Neutrophil (primary cell): Measurements from ENCODE around the gene ARHGAP9.

ENCODE experiments used
- H3K27ac ChIP-seq: fragments of 200-600 bp; sonication (generic); 2 replicates; pipeline ENCODE4 v1.5.1; 2016; ENCODE audit warnings: mild to moderate bottlenecking, moderate library complexity
- H3K27me3 ChIP-seq: fragments of 200-600 bp; sonication (generic); 2 replicates; pipeline ENCODE4 v1.6.0; 2016; ENCODE audit warnings: mild to moderate bottlenecking
- H3K36me3 ChIP-seq: fragments of 200-600 bp; sonication (generic); 2 replicates; pipeline ENCODE4 v1.5.1; 2017
- H3K4me1 ChIP-seq, 2 experiments: fragments of 200-600 bp in 1 of 2; sonication (generic) in 1 of 2; 1 replicate in 1 of 2; 2 replicates in 1 of 2; pipeline versions ENCODE4 v1.5.1 to v1.6.1; 2013 to 2016; ENCODE audit warnings: low read depth in 1 of 2, low read length in 1 of 2, mild to moderate bottlenecking in 1 of 2, moderate library complexity in 1 of 2; ENCODE audit not compliant: control insufficient read depth in 1 of 2, insufficient read depth in 1 of 2
- H3K4me3 ChIP-seq, 2 experiments: fragments of 200-600 bp in 1 of 2; sonication (generic) in 1 of 2; 1 replicate in 1 of 2; 2 replicates in 1 of 2; pipeline ENCODE4 v1.5.1; 2013 to 2016; ENCODE audit warnings: low read depth in 1 of 2, low read length in 1 of 2, mild to moderate bottlenecking in 1 of 2, moderate library complexity in 1 of 2
- H3K9me3 ChIP-seq: fragments of 200-600 bp; sonication (generic); 2 replicates; pipeline ENCODE4 v1.5.1; 2016
- TF ChIP-seq, protein P1 (sequence below): fragments of 200-600 bp; sonication (generic); IDR thresholded peaks from 2 replicates; pipeline ENCODE4 v1.5.1; 2016; ENCODE audit warnings: antibody characterized with exemption

The ARHGAP9 gene

DNA sequence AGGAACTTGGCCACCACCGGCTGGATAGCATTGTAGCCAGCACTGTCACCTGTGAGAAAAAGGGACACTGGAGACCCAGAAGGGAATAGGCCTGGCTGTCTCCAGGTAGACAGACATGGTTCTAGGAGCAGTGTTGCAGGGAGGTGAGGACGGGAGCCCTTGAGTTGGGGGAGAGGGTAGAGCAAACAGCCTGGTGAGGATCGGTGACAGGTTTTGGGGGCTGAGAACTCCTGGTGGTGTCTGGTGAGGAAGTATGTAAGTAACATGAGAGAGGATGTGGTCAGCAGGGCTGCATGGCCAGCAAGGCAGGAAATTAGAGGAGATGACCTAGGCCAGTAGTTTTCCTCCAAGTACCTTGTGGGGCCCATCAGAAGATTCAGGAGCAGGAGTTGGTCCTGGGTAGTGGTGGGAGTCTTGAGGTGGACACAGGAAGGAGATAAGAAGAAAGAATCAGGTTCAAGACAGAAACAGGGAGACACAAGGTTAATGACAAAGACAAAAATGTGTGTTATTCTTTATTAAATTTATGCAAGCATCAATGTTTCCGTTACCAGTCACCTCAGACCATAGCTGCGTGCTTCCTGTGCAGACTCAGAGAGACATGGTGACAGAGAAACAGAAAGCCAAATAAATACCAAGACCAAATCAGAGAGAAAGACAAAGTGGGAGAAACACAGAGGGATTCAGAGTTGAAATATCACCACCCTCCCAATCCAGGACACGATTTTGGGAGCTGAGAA is at the start of gene ARHGAP9:
ARHGAP9 (minus strand) TSS at position 491 of the 740 bp plus-strand sequence; CDS start at position 31, 460 bp downstream.
- peaks cover 54 to 65% of the 10 kb centered on the region in 2 experiments for H3K4me1 ChIP-seq
- peak within 1 kb of the TSS; percentile 99 for H3K27ac ChIP-seq
- no peaks in the 10 kb centered on the region for H3K9me3 ChIP-seq
- no peaks in the 10 kb centered on the region for H3K27me3 ChIP-seq
- TF ChIP-seq, protein P1, sequence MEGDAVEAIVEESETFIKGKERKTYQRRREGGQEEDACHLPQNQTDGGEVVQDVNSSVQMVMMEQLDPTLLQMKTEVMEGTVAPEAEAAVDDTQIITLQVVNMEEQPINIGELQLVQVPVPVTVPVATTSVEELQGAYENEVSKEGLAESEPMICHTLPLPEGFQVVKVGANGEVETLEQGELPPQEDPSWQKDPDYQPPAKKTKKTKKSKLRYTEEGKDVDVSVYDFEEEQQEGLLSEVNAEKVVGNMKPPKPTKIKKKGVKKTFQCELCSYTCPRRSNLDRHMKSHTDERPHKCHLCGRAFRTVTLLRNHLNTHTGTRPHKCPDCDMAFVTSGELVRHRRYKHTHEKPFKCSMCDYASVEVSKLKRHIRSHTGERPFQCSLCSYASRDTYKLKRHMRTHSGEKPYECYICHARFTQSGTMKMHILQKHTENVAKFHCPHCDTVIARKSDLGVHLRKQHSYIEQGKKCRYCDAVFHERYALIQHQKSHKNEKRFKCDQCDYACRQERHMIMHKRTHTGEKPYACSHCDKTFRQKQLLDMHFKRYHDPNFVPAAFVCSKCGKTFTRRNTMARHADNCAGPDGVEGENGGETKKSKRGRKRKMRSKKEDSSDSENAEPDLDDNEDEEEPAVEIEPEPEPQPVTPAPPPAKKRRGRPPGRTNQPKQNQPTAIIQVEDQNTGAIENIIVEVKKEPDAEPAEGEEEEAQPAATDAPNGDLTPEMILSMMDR = no peak
- H3K4me3 ChIP-seq = peak within 1 kb of the TSS; percentile 97 to 100
- peaks cover 22% of the 10 kb centered on the region for H3K36me3 ChIP-seq

- no peaks in the 10 kb centered on the region for H3K27me3 ChIP-seq
- H3K9me3 ChIP-seq = no peaks in the 10 kb centered on the region
- H3K36me3 ChIP-seq = peaks cover 100% of the 10 kb centered on the region
- TF ChIP-seq, protein P1 = no peak
- H3K4me3 ChIP-seq = no peak overlapping the region
- H3K4me1 ChIP-seq = peaks cover 12 to 18% of the 10 kb centered on the region in 2 experiments
- peak overlapping the region; percentile 100 for H3K27ac ChIP-seq
Observed at GRCh38 chr12:57528831-57529555, 49.3 kb upstream of the ARHGAP9 start.

DNA sequence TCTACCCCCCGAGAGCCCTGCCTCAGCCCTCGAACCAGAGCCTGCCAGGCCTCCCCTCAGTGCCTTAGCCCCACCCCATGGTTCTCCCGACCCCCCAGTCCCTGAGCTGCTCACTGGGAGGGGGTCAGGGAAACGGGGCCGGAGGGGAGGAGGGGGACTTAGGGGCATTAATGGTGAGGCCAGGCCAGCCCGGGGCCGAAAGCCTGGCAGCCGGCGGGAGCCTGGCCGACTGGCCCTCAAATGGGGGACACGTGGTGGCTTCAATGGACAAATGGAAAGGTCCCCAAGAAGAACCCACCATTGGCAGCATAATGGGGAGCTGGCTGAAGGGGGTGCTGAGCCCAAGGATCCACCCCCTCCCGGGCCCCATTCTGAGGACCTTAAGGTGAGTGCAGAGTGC is 48.5 kb upstream of the ARHGAP9 start:
- no peaks in the 10 kb centered on the region for H3K27me3 ChIP-seq
- no peaks in the 10 kb centered on the region for H3K9me3 ChIP-seq
- TF ChIP-seq, protein P1 = no peak
- H3K36me3 ChIP-seq = peaks cover 92% of the 10 kb centered on the region
- peaks cover 20 to 26% of the 10 kb centered on the region in 2 experiments for H3K4me1 ChIP-seq
- no peak overlapping the region for H3K4me3 ChIP-seq
- H3K27ac ChIP-seq = peak overlapping the region; percentile 100

DNA sequence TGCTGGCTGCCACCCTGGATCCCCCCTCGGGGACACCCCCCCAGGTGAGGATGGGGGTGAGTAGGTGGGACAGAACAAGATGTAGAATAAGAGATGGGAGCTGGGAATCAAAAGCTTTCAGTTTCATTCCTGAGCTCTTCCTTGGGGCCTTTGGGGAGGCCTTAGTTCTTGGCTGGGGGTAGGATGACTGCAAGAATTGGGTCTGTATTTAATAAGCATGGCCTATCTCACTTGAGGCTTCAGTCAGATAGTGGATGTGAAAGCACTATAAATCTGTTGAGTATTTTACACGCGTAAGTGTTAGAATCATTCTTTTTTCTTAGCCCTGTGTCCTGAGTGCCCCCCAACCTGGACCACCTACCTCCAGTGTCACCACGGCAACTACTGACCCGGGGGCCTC is 47.5 kb upstream of the ARHGAP9 start:
- peaks cover 22 to 29% of the 10 kb centered on the region in 2 experiments for H3K4me1 ChIP-seq
- H3K27ac ChIP-seq = peak overlapping the region; percentile 100
- H3K9me3 ChIP-seq = no peaks in the 10 kb centered on the region
- H3K4me3 ChIP-seq = no peak overlapping the region
- H3K36me3 ChIP-seq = peaks cover 82% of the 10 kb centered on the region
- H3K27me3 ChIP-seq = no peaks in the 10 kb centered on the region
- TF ChIP-seq, protein P1 = no peak

DNA sequence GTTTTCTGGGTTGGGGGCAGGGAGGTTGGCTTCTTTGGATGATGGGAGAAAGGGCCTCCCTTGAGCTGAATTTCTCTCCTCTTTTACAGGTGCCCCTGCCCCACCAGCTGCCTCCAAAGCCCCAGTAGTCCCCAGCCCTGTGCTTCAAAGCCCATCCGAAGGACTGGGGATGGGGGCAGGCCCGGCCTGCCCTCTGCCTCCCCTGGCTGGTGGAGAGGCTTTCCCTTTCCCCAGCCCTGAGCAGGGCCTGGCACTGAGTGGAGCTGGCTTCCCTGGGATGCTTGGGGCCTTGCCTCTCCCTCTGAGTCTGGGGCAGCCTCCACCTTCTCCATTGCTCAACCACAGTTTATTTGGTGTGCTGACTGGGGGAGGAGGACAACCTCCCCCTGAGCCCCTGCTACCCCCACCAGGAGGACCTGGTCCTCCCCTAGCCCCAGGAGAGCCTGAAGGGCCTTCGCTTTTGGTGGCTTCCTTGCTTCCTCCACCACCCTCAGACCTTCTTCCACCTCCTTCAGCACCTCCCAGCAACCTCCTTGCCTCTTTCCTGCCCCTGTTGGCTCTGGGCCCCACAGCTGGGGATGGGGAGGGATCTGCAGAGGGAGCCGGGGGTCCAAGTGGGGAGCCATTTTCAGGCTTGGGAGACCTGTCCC is 46.9 kb upstream of the ARHGAP9 start:
- peak overlapping the region; percentile 100 for H3K27ac ChIP-seq
- TF ChIP-seq, protein P1 = no peak

More for the DNA sequence above, 46.9 kb upstream of the ARHGAP9 start:
- Histone ChIP-seq H3K9me3 (no peaks in the 10 kb centered on the region), H3K27me3 (no peaks in the 10 kb centered on the region), H3K4me1 (peaks cover 28 to 35% of the 10 kb centered on the region in 2 experiments), H3K36me3 (peaks cover 76% of the 10 kb centered on the region), H3K4me3 (no peak overlapping the region)
